ENCODE results near the gene FBXL3.

FBXL3 gene

DNA sequence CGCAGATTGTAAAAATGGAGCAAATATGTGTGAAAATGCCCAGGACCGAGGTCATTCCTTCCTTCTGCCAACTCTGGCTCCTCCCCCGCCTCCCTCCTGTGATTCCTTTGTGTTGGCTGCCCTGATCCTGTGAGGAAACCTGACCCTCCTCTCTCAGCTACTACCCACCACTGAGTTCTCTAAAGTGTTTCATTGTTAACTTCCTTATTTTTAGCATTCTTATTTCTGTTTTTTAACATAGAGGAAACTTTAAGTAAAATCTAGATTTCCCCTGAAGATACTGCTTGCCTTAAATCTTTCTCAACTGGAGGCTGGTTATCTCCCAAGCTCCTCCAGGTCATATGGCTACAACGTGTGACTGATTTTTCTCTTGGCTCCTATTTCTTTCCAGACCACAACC is 21.7 kb upstream of the FBXL3 start (continued):
- no peak for TF ChIP-seq PRDM2 (tag by site-specific recombination; IDR thresholded peaks at IDR 0.05; ENCODE audit: borderline replicate concordance)
- TF ChIP-seq ZNF184 (tag by site-specific recombination; IDR thresholded peaks at IDR 0.05) = no peak
- TF ChIP-seq, protein P1, sequence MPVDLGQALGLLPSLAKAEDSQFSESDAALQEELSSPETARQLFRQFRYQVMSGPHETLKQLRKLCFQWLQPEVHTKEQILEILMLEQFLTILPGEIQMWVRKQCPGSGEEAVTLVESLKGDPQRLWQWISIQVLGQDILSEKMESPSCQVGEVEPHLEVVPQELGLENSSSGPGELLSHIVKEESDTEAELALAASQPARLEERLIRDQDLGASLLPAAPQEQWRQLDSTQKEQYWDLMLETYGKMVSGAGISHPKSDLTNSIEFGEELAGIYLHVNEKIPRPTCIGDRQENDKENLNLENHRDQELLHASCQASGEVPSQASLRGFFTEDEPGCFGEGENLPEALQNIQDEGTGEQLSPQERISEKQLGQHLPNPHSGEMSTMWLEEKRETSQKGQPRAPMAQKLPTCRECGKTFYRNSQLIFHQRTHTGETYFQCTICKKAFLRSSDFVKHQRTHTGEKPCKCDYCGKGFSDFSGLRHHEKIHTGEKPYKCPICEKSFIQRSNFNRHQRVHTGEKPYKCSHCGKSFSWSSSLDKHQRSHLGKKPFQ (tag by site-specific recombination; IDR thresholded peaks at IDR 0.05) = no peak
- no peak for TF ChIP-seq ZNF555 (tag by site-specific recombination; conservative IDR thresholded peaks at IDR 0.05)
- no peak for TF ChIP-seq ZNF112 (tag by site-specific recombination; IDR thresholded peaks at IDR 0.05)
- no peak for TF ChIP-seq ZNF133 (tag by site-specific recombination; IDR thresholded peaks at IDR 0.05)
- TF ChIP-seq REPIN1 (tag by site-specific recombination; IDR thresholded peaks at IDR 0.05; ENCODE audit: low read depth) = no peak

DNA sequence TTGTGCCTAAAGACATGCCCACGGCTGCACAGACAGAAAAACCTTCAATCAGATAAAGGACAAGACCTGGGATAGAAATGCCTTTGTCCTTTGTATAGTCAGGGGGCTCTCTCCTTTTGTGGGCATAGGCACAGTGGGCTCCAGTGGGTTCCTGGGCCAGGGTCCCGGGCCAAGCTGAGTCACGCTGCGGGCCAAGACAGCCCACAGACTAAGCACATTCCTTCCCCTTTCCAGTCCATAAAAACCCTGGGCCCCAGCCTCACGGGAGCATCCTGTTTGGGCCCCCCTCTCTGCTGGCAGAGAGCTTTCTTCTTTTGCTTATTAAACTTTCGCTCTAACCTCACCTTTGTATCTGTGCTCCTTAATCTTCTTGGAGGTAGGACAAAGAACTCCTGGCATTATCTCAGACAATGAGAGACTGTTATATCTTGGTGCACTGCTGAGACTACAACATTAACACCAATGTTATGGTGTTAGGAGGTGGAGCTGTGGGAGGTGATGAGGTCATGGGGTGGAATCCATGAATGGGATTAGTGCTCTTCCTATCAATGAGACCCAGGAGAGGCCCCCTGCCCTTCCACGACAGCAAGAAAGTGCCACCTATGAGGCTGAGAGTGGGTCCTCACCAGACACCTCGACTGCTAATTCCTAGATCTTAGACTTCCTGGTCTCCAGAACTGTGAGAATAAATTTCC is 20.8 kb upstream of the FBXL3 start:
- no peak overlapping the region for H3K4me3 ChIP-seq (ENCODE audit: low read depth, low read length)
- ChIA-PET POLR2A (no interaction called here), CTCF (no interaction called here)
- H3K4me1 ChIP-seq (ENCODE audit: control insufficient read depth, insufficient read depth, low read length) = no peaks in the 10 kb centered on the region
- peaks cover 0 to 63% of the 10 kb centered on the region in 2 experiments; a peak in 1 of 3 replicates for H3K36me3 ChIP-seq (ENCODE audit: control insufficient read depth in 2 of 2, insufficient read depth in 1 of 2, low read length in 2 of 2)
- no peak overlapping the region for H3K27ac ChIP-seq (ENCODE audit: extremely low read depth, low read depth, low read length)
- H3K9me3 ChIP-seq (ENCODE audit: control insufficient read depth, insufficient read depth, low read depth, low read length) = no peaks in the 10 kb centered on the region
- TF ChIP-seq ZNF530 (tag by site-specific recombination; IDR thresholded peaks at IDR 0.05; ENCODE audit: low read depth) = no peak
- no peak for TF ChIP-seq ZIC2 (tag by site-specific recombination; IDR thresholded peaks at IDR 0.05)
- TF ChIP-seq AEBP2 (tag by site-specific recombination; IDR thresholded peaks at IDR 0.05; ENCODE audit: borderline replicate concordance) = no peak
- no peak for TF ChIP-seq SCRT2 (tag by site-specific recombination; IDR thresholded peaks at IDR 0.05)
- TF ChIP-seq, protein P2, sequence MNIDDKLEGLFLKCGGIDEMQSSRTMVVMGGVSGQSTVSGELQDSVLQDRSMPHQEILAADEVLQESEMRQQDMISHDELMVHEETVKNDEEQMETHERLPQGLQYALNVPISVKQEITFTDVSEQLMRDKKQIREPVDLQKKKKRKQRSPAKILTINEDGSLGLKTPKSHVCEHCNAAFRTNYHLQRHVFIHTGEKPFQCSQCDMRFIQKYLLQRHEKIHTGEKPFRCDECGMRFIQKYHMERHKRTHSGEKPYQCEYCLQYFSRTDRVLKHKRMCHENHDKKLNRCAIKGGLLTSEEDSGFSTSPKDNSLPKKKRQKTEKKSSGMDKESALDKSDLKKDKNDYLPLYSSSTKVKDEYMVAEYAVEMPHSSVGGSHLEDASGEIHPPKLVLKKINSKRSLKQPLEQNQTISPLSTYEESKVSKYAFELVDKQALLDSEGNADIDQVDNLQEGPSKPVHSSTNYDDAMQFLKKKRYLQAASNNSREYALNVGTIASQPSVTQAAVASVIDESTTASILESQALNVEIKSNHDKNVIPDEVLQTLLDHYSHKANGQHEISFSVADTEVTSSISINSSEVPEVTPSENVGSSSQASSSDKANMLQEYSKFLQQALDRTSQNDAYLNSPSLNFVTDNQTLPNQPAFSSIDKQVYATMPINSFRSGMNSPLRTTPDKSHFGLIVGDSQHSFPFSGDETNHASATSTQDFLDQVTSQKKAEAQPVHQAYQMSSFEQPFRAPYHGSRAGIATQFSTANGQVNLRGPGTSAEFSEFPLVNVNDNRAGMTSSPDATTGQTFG (tag by site-specific recombination; IDR thresholded peaks at IDR 0.05; ENCODE audit: borderline replicate concordance) = no peak
- no peak for TF ChIP-seq ZFP37 (tag by site-specific recombination; IDR thresholded peaks at IDR 0.05)
- TF ChIP-seq, protein P3, sequence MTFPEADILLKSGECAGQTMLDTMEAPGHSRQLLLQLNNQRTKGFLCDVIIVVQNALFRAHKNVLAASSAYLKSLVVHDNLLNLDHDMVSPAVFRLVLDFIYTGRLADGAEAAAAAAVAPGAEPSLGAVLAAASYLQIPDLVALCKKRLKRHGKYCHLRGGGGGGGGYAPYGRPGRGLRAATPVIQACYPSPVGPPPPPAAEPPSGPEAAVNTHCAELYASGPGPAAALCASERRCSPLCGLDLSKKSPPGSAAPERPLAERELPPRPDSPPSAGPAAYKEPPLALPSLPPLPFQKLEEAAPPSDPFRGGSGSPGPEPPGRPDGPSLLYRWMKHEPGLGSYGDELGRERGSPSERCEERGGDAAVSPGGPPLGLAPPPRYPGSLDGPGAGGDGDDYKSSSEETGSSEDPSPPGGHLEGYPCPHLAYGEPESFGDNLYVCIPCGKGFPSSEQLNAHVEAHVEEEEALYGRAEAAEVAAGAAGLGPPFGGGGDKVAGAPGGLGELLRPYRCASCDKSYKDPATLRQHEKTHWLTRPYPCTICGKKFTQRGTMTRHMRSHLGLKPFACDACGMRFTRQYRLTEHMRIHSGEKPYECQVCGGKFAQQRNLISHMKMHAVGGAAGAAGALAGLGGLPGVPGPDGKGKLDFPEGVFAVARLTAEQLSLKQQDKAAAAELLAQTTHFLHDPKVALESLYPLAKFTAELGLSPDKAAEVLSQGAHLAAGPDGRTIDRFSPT (tag by site-specific recombination; IDR thresholded peaks at IDR 0.05) = no peak
- no peak for TF ChIP-seq ZXDB (tag by site-specific recombination; IDR thresholded peaks at IDR 0.05)
- TF ChIP-seq ZNF596 (tag by site-specific recombination; IDR thresholded peaks at IDR 0.05) = no peak
- TF ChIP-seq ZNF140 (tag by site-specific recombination; IDR thresholded peaks at IDR 0.05) = no peak
- no peak for TF ChIP-seq ZNF433 (tag by site-specific recombination; IDR thresholded peaks at IDR 0.05; ENCODE audit: low read depth)
- no peak for TF ChIP-seq ZNF610 (tag by site-specific recombination; IDR thresholded peaks at IDR 0.05; ENCODE audit: borderline replicate concordance)
- TF ChIP-seq ZNF76 (tag by site-specific recombination; IDR thresholded peaks at IDR 0.05; ENCODE audit: borderline replicate concordance, low read depth) = no peak
- no peak for TF ChIP-seq ZNF776 (tag by site-specific recombination; IDR thresholded peaks at IDR 0.05; ENCODE audit: borderline replicate concordance)
- no peak for TF ChIP-seq ZNF654 (tag by site-specific recombination; IDR thresholded peaks at IDR 0.05; ENCODE audit: low read depth)
- no peak for TF ChIP-seq YY2 (tag by site-specific recombination; IDR thresholded peaks at IDR 0.05)

All from HEK293 (cell line).